Fibroblast of mammary gland (primary cell): Measurements from ENCODE around the gene ITGAV.

Experiments
- DNase-seq: peaks from one replicate; pipeline ENCODE4 v3.0.0-alpha.2; 2010; ENCODE audit warnings: low read depth
- H3K4me3 ChIP-seq: 2 replicates; pipeline ENCODE4 v1.5.1; 2011; ENCODE audit warnings: low read depth, mild to moderate bottlenecking, low read length, moderate library complexity; ENCODE audit not compliant: control insufficient read depth
- TF ChIP-seq, protein P1 (sequence below): conservative IDR thresholded peaks from 2 replicates; pipeline ENCODE4 v1.5.1; 2011; ENCODE audit warnings: low read depth, low read length, inconsistent platforms; ENCODE audit not compliant: control insufficient read depth, insufficient read depth

The ITGAV gene

DNA sequence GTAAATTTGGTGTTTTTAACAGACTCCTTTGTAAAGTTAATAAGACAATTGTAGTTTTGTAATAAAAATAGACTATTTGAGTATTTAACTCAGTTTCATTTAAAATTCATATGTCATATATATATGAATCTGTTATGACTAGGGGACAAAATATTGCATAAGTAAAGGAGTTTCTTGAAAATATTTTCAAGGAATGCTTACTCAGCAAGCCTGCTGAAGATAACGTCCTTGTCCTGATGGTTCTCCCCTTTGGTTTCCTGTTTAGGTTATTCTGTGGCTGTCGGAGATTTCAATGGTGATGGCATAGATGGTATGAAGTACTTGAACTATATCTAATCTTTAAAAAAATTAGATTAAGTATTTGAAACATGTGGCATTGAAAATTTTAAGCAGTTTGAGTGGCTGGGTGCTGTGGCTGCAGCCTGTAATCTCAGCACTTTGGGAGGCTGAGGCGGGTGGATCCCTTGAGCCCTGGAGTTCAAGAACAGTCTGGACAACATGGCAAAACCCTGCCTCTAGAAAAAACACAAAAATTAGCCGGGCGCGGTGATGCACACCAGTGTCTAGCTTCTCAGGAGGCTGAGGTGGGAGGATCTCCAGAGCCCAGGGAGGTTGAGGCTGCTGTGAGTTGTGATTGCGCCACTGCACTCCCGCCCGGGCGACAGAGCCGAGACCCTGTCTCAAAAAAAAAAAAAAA lies 47.1 kb downstream of the ITGAV start:
- TF ChIP-seq, protein P1, sequence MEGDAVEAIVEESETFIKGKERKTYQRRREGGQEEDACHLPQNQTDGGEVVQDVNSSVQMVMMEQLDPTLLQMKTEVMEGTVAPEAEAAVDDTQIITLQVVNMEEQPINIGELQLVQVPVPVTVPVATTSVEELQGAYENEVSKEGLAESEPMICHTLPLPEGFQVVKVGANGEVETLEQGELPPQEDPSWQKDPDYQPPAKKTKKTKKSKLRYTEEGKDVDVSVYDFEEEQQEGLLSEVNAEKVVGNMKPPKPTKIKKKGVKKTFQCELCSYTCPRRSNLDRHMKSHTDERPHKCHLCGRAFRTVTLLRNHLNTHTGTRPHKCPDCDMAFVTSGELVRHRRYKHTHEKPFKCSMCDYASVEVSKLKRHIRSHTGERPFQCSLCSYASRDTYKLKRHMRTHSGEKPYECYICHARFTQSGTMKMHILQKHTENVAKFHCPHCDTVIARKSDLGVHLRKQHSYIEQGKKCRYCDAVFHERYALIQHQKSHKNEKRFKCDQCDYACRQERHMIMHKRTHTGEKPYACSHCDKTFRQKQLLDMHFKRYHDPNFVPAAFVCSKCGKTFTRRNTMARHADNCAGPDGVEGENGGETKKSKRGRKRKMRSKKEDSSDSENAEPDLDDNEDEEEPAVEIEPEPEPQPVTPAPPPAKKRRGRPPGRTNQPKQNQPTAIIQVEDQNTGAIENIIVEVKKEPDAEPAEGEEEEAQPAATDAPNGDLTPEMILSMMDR: no peak
- no peak for DNase-seq
- H3K4me3 ChIP-seq: no peak overlapping the region

DNA sequence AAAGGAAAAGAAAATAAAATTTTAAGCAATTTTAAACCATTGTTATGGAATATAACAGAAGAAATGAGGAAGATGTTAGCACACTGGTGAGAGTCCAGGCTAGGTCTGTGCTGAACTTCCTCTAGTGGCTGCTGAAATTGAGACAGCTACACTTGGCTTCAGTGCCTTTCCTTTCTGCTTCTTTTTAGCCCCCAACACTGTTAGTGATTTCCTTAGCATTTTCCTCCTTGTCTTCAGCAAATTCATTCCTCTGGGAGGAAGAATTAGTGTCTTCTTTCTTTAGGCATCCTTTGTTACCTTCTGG lies 47.6 kb downstream of the ITGAV start:
- H3K4me3 ChIP-seq: no peak overlapping the region
- TF ChIP-seq, protein P1: no peak
- DNase-seq: no peak

DNA sequence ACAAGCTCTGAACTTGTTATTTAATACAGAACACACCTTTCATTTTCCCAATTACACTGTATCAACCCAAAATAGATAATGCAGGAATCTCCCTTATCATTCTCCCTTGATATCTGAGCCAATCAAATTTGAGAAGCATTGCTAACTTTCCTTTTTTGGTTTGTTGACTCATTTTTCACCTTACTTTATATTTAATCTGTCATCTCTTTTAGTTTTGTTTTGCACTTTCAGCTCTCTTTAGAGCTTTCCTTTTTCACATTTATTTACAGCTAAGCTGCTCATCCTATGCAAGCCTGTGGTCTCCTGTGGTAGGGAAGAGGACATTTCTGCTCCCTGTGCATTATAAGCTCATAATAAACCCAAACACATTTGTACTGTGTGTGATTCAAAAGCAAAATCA lies 50.1 kb downstream of the ITGAV start:
- TF ChIP-seq, protein P1: no peak
- no peak for DNase-seq
- no peak overlapping the region for H3K4me3 ChIP-seq

DNA sequence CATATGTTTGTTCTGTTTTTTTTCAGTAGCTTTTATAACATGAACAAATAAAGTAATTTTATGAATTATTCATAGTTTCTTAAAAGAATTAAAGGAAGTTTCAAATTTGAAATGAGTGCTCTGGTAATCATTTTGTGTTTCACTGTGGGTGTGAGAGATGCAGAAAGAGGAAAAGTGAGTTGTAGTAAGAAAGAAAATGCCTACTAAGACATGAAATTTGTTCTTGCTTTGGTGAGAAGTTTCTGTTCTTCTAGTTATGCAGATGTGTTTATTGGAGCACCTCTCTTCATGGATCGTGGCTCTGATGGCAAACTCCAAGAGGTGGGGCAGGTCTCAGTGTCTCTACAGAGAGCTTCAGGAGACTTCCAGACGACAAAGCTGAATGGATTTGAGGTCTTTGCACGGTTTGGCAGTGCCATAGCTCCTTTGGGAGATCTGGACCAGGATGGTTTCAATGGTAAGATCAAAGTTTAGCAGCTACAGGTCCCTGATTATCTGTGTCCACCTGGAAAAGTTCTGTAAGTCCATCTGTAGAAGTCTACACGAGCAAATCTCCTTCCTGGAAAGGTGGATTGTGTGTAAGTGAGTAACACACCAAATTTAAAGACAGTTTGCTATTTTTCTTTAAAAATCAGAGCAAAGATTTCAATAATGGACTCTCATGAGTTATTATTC lies 51.4 kb downstream of the ITGAV start:
- no peak for DNase-seq
- no peak overlapping the region for H3K4me3 ChIP-seq
- TF ChIP-seq, protein P1: no peak

DNA sequence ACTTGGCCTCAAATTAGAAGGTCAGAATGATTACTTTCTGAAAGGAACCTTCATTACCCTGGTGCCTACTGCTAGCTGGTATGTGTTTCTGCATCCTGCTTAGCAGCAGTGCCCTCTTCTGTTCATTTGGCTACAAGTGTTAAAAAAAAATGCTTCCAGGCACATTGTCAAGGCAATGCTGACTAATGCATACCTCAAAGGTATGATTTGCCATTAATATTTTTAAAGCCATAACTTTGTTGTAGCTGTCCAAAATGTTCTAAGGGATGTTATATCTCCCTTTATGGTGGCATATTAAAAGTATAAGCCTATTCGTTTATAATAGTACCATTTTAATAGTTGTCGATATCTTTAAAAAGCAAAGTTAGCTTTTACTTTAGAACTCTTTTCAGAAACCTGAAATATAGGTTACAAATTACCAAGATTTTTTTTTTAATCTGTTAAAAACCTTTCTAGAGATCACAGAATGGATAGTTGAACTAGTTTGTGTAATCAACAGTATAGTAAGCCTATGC lies 52.0 kb downstream of the ITGAV start:
- TF ChIP-seq, protein P1: peak; percentile 88
- no peak overlapping the region for H3K4me3 ChIP-seq
- peak; percentile 79 for DNase-seq

DNA sequence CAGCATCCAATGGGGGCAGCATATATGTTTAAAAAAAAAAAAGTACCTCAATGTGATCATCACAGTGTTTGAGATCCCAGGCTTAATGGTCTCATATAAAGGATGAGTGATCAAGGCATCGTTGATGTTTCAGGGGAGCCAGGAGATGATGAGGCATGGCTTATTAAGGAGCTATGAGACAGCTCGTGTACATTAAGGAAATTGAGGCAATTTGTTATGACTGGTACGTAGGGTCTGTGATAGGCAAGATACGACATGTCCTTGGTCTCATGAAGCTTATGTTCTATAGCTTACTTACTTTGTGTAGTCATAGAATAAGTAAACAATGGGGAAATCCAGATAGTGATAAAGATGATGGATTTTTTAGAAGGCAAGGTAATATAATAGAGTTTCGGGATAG lies 54.9 kb downstream of the ITGAV start:
- TF ChIP-seq, protein P1: no peak
- no peak overlapping the region for H3K4me3 ChIP-seq
- DNase-seq: no peak
